HepG2 (cell line): ENCODE measurements around the gene AXIN2. TPM values are rescaled to one million over a fixed set of nuclear protein-coding genes. Genes with fewer than 3 reads are reported as not detected.

Experiments used
- ATAC-seq: fragments of 200-7000 bp; cut with Tn5 transposase; 3 replicates; pipeline ENCODE4 v1.9.1; 2020; ENCODE audit warnings: mild to moderate bottlenecking, moderate library complexity
- BruUV-seq: library from RNA; stranded (reverse); fragments of 400-500 nt; replicated peaks from 2 replicates; lab custom pipeline; 2021; lab: Mats Ljungman, UMichigan
- CTCF ChIA-PET: fragments of 300-600 bp; formaldehyde crosslinking; extraction: SDS; loops from one replicate; lab custom pipeline; 2021; ENCODE audit warnings: low total read pairs, inconsistent platforms, low intra/inter-chr PET ratio; lab: Yijun Ruan, JAX
- POLR2A ChIA-PET: fragments of 350-600 bp; sonication (Branson Sonifier 250); formaldehyde crosslinking; loops from one replicate; lab custom pipeline; 2020; ENCODE audit warnings: antibody characterized with exemption, inconsistent platforms; lab: Yijun Ruan, JAX
- DNase-seq: peaks from one replicate; pipeline ENCODE4 v3.0.0-alpha.2; 2015; ENCODE audit warnings: low spot score
- FAIRE-seq: peaks from 3 replicates; lab custom pipeline; 2011; peaks lifted over from hg19 to GRCh38; lab: Jason Lieb, UNC
- H2AFZ ChIP-seq: one replicate; pipeline ENCODE4 v1.6.1; 2011; ENCODE audit warnings: low read length, inconsistent platforms
- H3K27ac ChIP-seq: fragments of 300-600 bp; 3 replicates; pipeline ENCODE4 v1.8.0; 2011; ENCODE audit warnings: mixed run types, mild to moderate bottlenecking, mixed read lengths, low read length, inconsistent platforms; ENCODE audit not compliant: insufficient read depth; ENCODE audit errors: extremely low read length
- H3K27me3 ChIP-seq, 2 experiments: fragments of 200-600 bp in 1 of 2; 2 replicates in 1 of 2; 3 replicates in 1 of 2; pipeline versions ENCODE4 v1.6.0 to v1.8.0; 2011; ENCODE audit warnings: low read length in 2 of 2, mild to moderate bottlenecking in 2 of 2, moderate library complexity in 2 of 2, inconsistent platforms in 1 of 2; ENCODE audit not compliant: insufficient read depth in 2 of 2, control insufficient read depth in 1 of 2
- H3K36me3 ChIP-seq, 2 experiments: fragments of 200-600 bp in 1 of 2; replicated peaks in 1 of 2; 2 replicates in 1 of 2; 3 replicates in 1 of 2; pipeline versions ENCODE4 v1.5.1 to v1.8.0; 2011; ENCODE audit warnings: low read length in 2 of 2, inconsistent platforms in 1 of 2; ENCODE audit not compliant: insufficient read depth in 2 of 2, control insufficient read depth in 1 of 2
- H3K4me1 ChIP-seq: 2 replicates; pipeline ENCODE4 v1.5.1; 2012; ENCODE audit warnings: low read length, inconsistent platforms; ENCODE audit not compliant: insufficient read depth
- H3K4me2 ChIP-seq: 2 replicates; pipeline ENCODE4 v1.6.0; 2011; ENCODE audit warnings: low read depth, low read length, inconsistent platforms
- H3K4me3 ChIP-seq, 3 experiments: fragments of 200-600 bp in 1 of 3; sonication (generic), shearing (Covaris generic) in 1 of 3; replicated peaks in 1 of 3; 2 replicates each; pipeline ENCODE4 v1.5.1; 2011 to 2016; ENCODE audit warnings: low read length in 3 of 3, inconsistent platforms in 2 of 3, low read depth in 2 of 3, mild to moderate bottlenecking in 2 of 3, control low read depth in 1 of 3, mixed read lengths in 1 of 3; ENCODE audit not compliant: insufficient read depth in 1 of 3
- H3K79me2 ChIP-seq: one replicate; pipeline ENCODE4 v1.6.1; 2011; ENCODE audit warnings: low read length, inconsistent platforms; ENCODE audit not compliant: insufficient read depth
- H3K9ac ChIP-seq: 2 replicates; pipeline ENCODE4 v1.6.0; 2011; ENCODE audit warnings: mild to moderate bottlenecking, low read depth, low read length, inconsistent platforms; ENCODE audit not compliant: insufficient read depth
- H3K9me3 ChIP-seq: 2 replicates; pipeline ENCODE4 v1.5.1; 2012; ENCODE audit warnings: mild to moderate bottlenecking, low read length
- H4K20me1 ChIP-seq: 2 replicates; pipeline ENCODE4 v1.6.0; 2011; ENCODE audit warnings: inconsistent platforms, mild to moderate bottlenecking, low read length, moderate library complexity; ENCODE audit not compliant: insufficient read depth
- MZF1 ChIP-seq: sonication (generic); formaldehyde crosslinking; IDR thresholded peaks from 2 replicates; pipeline ENCODE4 v1.8.1; 2023; ENCODE audit warnings: mild to moderate bottlenecking, missing genetic modification reagents, borderline replicate concordance
- ZFP37 ChIP-seq: sonication (generic); formaldehyde crosslinking; IDR thresholded peaks from 2 replicates; pipeline ENCODE4 v1.4.0; 2020; ENCODE audit warnings: missing genetic modification reagents, borderline replicate concordance
- ZNF20 ChIP-seq: sonication (generic); formaldehyde crosslinking; IDR thresholded peaks from 2 replicates; pipeline ENCODE4 v1.4.0; 2020; ENCODE audit warnings: mild to moderate bottlenecking, moderate library complexity, missing genetic modification reagents
- ZNF672 ChIP-seq: sonication (generic); formaldehyde crosslinking; IDR thresholded peaks from 2 replicates; pipeline ENCODE4 v1.8.1; 2022; ENCODE audit warnings: missing genetic modification reagents
- WGBS: methylation state at CpG from one replicate; pipeline ENCODE4 v1.1.6; 2017; ENCODE audit warnings: low lambda C conversion rate; 5-methylcytosine and 5-hydroxymethylcytosine counted together
- in situ Hi-C: cut with HindIII; loops from 2 replicates; pipeline ENCODE4 v1.10.0; 2017; ENCODE audit warnings: low pct_unique_long_range_greater_than_20kb; ENCODE audit not compliant: extremely low pct_ligation_motif_present
- intact Hi-C: fragments of 100-400 bp; cut with micrococcal nuclease; formaldehyde crosslinking; loops from one replicate; pipeline ENCODE4 v1.10.0; 2022; ENCODE audit not compliant: unreplicated experiment
- polyA plus RNA-seq, 8 experiments: library from polyadenylated mRNA; depleted of rRNA in 3 of 8; stranded (reverse) in 7 of 8; unstranded in 1 of 8; fragments of >200 nt; fragmentation: Illumina TruSeq in 4 of 8; extraction: Trizol in 4 of 8; gene quantifications; 2 replicates each; pipeline versions ENCODE4 v1.2.1 to v1.2.3, GENCODE V29; 2011 to 2016; ENCODE audit warnings: low read depth in 4 of 8, missing spikeins in 1 of 8, mixed read lengths in 1 of 8; ENCODE audit not compliant: insufficient read depth in 1 of 8
- total RNA-seq, 5 experiments: library from RNA; depleted of rRNA; stranded (reverse); fragments of >200 nt; fragmentation: Illumina TruSeq; extraction: Trizol; gene quantifications; 2 replicates each; pipeline ENCODE4 v1.2.3, GENCODE V29; 2016; ENCODE audit warnings: low read depth in 1 of 5
- TF ChIP-seq, protein P1 (sequence below): sonication (generic); formaldehyde crosslinking; IDR thresholded peaks from 2 replicates; pipeline ENCODE4 v1.4.0; 2020; ENCODE audit warnings: low read depth, mild to moderate bottlenecking, missing genetic modification reagents
- TF ChIP-seq, protein P2 (sequence below): sonication (generic); formaldehyde crosslinking; IDR thresholded peaks from one replicate; pipeline ENCODE4 v1.5.1; 2020; ENCODE audit warnings: mild to moderate bottlenecking, missing genetic modification reagents; ENCODE audit errors: not compliant biosample characterization

The AXIN2 gene
- total and polyA plus RNA-seq, 2 of the 13 experiments (the other 11 are each of a cell fraction or from before 2014, with no cell fraction given) = 58.6 to 63.4 TPM

GRCh38 chr17:65519462-65519861 is 42.0 kb downstream of the AXIN2 start:
- WGBS = 20% methylated on average over 3 of the region's 3 CpGs
- Histone ChIP-seq H3K4me1 (peaks cover 55% of the 10 kb centered on the region), H3K9me3 (no peaks in the 10 kb centered on the region), H3K4me3 (no peak overlapping the region), H3K27me3 (no peaks in the 10 kb centered on the region), H2AFZ (no peak overlapping the region), H3K4me2 (no peak overlapping the region), H3K79me2 (no peaks in the 10 kb centered on the region), H3K36me3 (no peaks in the 10 kb centered on the region), H3K9ac (no peak overlapping the region), H4K20me1 (no peaks in the 10 kb centered on the region)
- BruUV-seq = no TSS peak
- no peak for ATAC-seq
- intact Hi-C loops = no loop called here
- ChIA-PET CTCF (no interaction called here), POLR2A (no interaction called here)
- no peak for FAIRE-seq
- in situ Hi-C loops = no loop called here
- no peak for DNase-seq
- TF ChIP-seq ZNF20 = no peak
- TF ChIP-seq, protein P1, sequence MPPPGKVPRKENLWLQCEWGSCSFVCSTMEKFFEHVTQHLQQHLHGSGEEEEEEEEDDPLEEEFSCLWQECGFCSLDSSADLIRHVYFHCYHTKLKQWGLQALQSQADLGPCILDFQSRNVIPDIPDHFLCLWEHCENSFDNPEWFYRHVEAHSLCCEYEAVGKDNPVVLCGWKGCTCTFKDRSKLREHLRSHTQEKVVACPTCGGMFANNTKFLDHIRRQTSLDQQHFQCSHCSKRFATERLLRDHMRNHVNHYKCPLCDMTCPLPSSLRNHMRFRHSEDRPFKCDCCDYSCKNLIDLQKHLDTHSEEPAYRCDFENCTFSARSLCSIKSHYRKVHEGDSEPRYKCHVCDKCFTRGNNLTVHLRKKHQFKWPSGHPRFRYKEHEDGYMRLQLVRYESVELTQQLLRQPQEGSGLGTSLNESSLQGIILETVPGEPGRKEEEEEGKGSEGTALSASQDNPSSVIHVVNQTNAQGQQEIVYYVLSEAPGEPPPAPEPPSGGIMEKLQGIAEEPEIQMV (CRISPR knock-in tag) = no peak
- no peak for TF ChIP-seq ZFP37
- TF ChIP-seq ZNF672 = no peak
- TF ChIP-seq, protein P2, sequence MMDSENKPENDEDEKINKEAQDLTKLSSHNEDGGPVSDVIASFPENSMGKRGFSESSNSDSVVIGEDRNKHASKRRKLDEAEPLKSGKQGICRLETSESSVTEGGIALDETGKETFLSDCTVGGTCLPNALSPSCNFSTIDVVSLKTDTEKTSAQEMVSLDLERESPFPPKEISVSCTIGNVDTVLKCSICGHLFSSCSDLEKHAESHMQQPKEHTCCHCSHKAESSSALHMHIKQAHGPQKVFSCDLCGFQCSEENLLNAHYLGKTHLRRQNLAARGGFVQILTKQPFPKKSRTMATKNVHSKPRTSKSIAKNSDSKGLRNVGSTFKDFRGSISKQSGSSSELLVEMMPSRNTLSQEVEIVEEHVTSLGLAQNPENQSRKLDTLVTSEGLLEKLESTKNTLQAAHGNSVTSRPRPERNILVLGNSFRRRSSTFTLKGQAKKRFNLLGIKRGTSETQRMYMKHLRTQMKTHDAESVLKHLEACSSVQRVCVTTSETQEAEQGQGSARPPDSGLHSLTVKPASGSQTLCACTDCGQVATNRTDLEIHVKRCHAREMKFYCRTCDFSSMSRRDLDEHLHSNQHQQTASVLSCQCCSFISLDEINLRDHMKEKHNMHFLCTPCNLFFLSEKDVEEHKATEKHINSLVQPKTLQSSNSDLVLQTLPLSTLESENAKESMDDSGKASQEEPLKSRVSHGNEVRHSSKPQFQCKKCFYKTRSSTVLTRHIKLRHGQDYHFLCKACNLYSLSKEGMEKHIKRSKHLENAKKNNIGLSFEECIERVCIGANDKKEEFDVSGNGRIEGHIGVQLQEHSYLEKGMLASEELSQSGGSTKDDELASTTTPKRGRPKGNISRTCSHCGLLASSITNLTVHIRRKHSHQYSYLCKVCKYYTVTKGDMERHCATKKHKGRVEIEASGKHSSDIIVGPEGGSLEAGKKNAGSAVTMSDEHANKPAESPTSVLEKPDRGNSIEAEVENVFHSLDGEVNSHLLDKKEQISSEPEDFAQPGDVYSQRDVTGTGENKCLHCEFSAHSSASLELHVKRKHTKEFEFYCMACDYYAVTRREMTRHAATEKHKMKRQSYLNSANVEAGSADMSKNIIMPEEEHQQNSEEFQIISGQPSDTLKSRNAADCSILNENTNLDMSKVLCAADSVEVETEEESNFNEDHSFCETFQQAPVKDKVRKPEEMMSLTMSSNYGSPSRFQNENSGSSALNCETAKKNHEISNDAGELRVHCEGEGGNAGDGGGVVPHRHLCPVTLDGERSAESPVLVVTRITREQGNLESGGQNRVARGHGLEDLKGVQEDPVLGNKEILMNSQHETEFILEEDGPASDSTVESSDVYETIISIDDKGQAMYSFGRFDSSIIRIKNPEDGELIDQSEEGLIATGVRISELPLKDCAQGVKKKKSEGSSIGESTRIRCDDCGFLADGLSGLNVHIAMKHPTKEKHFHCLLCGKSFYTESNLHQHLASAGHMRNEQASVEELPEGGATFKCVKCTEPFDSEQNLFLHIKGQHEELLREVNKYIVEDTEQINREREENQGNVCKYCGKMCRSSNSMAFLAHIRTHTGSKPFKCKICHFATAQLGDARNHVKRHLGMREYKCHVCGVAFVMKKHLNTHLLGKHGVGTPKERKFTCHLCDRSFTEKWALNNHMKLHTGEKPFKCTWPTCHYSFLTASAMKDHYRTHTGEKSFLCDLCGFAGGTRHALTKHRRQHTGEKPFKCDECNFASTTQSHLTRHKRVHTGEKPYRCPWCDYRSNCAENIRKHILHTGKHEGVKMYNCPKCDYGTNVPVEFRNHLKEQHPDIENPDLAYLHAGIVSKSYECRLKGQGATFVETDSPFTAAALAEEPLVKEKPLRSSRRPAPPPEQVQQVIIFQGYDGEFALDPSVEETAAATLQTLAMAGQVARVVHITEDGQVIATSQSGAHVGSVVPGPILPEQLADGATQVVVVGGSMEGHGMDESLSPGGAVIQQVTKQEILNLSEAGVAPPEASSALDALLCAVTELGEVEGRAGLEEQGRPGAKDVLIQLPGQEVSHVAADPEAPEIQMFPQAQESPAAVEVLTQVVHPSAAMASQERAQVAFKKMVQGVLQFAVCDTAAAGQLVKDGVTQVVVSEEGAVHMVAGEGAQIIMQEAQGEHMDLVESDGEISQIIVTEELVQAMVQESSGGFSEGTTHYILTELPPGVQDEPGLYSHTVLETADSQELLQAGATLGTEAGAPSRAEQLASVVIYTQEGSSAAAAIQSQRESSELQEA (CRISPR knock-in tag) = no peak
- TF ChIP-seq MZF1 = no peak
- TF ChIP-seq, all 625 proteins: peak for 0
- no peak overlapping the region for H3K27ac ChIP-seq
